Mesodermal cell (in vitro differentiated cells): ENCODE data around the gene NEURL1B.

ENCODE experiments used
- H3K27ac ChIP-seq: 2 replicates; pipeline ENCODE4 v1.7.0; 2013; ENCODE audit warnings: mild to moderate bottlenecking, low read depth, low read length, moderate library complexity; ENCODE audit not compliant: severe bottlenecking
- H3K36me3 ChIP-seq: 2 replicates; pipeline ENCODE4 v1.7.1; 2013; ENCODE audit warnings: mild to moderate bottlenecking, low read length, moderate library complexity; ENCODE audit not compliant: control insufficient read depth, insufficient read depth
- H3K4me1 ChIP-seq: one replicate; pipeline ENCODE4 v1.7.1; 2013; ENCODE audit warnings: mild to moderate bottlenecking, low read length; ENCODE audit not compliant: insufficient read depth, control insufficient read depth, poor library complexity, severe bottlenecking
- H3K4me3 ChIP-seq: 2 replicates; pipeline ENCODE4 v1.7.0; 2013; ENCODE audit warnings: low read length, control low read depth, mild to moderate bottlenecking; ENCODE audit not compliant: insufficient read depth, poor library complexity, severe bottlenecking; ENCODE audit errors: extremely low read depth
- H3K9me3 ChIP-seq: 2 replicates; pipeline ENCODE4 v1.7.1; 2013; ENCODE audit warnings: mild to moderate bottlenecking, low read length, moderate library complexity; ENCODE audit not compliant: control insufficient read depth
- WGBS, 2 experiments: methylation state at CpG; one replicate each; pipeline ENCODE4 v1.1.5; 2013; ENCODE audit warnings: missing lambda C conversion rate in 2 of 2; ENCODE audit not compliant: insufficient coverage in 2 of 2; 5-methylcytosine and 5-hydroxymethylcytosine counted together

The NEURL1B gene

DNA sequence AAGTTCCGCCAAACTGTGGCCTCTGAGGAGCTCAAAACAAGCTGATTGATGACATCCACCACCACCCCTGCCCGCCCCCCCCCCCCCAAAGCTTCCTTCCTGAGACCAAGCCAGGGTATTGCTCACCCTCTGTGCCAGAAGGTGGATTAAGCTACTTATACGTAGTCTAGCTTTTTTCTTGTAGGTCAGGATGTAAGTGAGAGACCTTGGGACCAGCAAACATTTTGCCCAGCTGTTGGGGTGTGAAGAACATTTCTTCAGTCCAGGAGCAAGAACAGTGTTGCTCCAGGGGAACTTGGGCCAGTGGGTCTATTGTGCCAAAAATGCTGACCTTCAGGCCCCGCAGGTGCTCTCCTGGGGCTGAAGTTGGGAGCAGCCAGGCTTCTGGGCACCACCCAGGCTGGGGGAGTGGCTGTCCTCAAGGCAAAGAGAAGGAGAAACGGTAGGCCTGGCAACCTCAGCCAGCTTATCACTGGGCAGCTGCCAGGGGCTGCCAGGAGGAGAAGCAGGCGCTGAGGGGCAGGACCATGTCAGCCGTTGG lies 18.0 kb downstream of the NEURL1B start:
- peak overlapping the region; percentile 97 for H3K27ac ChIP-seq
- peaks cover 4% of the 10 kb centered on the region for H3K36me3 ChIP-seq
- 76 to 87% methylated on average over 5 to 6 of the region's 7 CpGs for WGBS, 2 experiments
- H3K4me1 ChIP-seq = peaks cover 31% of the 10 kb centered on the region
- H3K9me3 ChIP-seq = no peaks in the 10 kb centered on the region
- H3K4me3 ChIP-seq = no peak overlapping the region

- peaks cover 33% of the 10 kb centered on the region for H3K4me1 ChIP-seq
- no peak overlapping the region for H3K4me3 ChIP-seq
Measured at GRCh38 chr5:172659570-172659908, 18.5 kb downstream of the NEURL1B start.

GRCh38 chr5:172659909-172660628 lies 19.0 kb downstream of the NEURL1B start:
- Histone ChIP-seq H3K27ac (peak overlapping the region; percentile 97), H3K4me3 (no peak overlapping the region)
- 31% methylated on average over 13 of the region's 18 CpGs for WGBS, 2 experiments

More at GRCh38 chr5:172659570-172659908, 18.5 kb downstream of the NEURL1B start:
- Histone ChIP-seq H3K27ac (peak overlapping the region; percentile 97), H3K36me3 (peaks cover 4% of the 10 kb centered on the region), H3K9me3 (no peaks in the 10 kb centered on the region)

DNA sequence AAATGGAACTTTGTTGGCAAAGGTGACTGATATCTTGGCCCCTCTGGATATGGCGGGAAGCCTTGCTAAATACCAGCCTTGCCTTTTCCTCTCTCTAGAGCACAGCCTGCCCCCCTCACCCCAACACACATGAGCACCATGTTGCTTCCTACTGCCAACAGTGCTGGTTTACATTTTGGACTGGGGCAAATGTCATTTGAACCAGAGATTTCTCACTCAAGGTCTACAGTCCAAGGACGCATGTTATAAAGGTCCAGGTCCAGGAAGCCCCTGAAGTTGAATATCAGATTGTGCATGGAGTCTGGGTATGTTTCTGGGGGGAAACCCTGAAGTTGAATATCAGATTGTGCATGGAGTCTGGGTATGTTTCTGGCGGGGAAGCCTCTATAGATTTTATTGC lies 19.9 kb downstream of the NEURL1B start:
- 100% methylated on average over 1 to 2 of the region's 3 CpGs for WGBS, 2 experiments
- Histone ChIP-seq H3K4me3 (no peak overlapping the region), H3K9me3 (no peaks in the 10 kb centered on the region), H3K36me3 (no peaks in the 10 kb centered on the region), H3K27ac (peak overlapping the region; percentile 97), H3K4me1 (peaks cover 33% of the 10 kb centered on the region)

More at GRCh38 chr5:172659909-172660628, 19.0 kb downstream of the NEURL1B start:
- peaks cover 4% of the 10 kb centered on the region for H3K36me3 ChIP-seq
- no peaks in the 10 kb centered on the region for H3K9me3 ChIP-seq
- peaks cover 33% of the 10 kb centered on the region for H3K4me1 ChIP-seq

- no peak overlapping the region for H3K4me3 ChIP-seq
- H3K4me1 ChIP-seq = peaks cover 33% of the 10 kb centered on the region
- 89 to 90% methylated on average over 8 to 9 of the region's 9 CpGs for WGBS, 2 experiments
Measured at GRCh38 chr5:172661526-172661925, 20.5 kb downstream of the NEURL1B start.

GRCh38 chr5:172662596-172662995 lies 21.5 kb downstream of the NEURL1B start:
- WGBS, 2 experiments = 74 to 91% methylated on average over 1 to 2 of the region's 2 CpGs
- Histone ChIP-seq H3K4me3 (no peak overlapping the region), H3K27ac (no peak overlapping the region), H3K9me3 (no peaks in the 10 kb centered on the region), H3K36me3 (no peaks in the 10 kb centered on the region), H3K4me1 (peaks cover 33% of the 10 kb centered on the region)

More at GRCh38 chr5:172661526-172661925, 20.5 kb downstream of the NEURL1B start:
- peak overlapping the region; percentile 17 for H3K27ac ChIP-seq
- H3K36me3 ChIP-seq = no peaks in the 10 kb centered on the region
- no peaks in the 10 kb centered on the region for H3K9me3 ChIP-seq

- no peak overlapping the region for H3K27ac ChIP-seq
Measured at GRCh38 chr5:172664018-172664417, 23.0 kb downstream of the NEURL1B start.

DNA sequence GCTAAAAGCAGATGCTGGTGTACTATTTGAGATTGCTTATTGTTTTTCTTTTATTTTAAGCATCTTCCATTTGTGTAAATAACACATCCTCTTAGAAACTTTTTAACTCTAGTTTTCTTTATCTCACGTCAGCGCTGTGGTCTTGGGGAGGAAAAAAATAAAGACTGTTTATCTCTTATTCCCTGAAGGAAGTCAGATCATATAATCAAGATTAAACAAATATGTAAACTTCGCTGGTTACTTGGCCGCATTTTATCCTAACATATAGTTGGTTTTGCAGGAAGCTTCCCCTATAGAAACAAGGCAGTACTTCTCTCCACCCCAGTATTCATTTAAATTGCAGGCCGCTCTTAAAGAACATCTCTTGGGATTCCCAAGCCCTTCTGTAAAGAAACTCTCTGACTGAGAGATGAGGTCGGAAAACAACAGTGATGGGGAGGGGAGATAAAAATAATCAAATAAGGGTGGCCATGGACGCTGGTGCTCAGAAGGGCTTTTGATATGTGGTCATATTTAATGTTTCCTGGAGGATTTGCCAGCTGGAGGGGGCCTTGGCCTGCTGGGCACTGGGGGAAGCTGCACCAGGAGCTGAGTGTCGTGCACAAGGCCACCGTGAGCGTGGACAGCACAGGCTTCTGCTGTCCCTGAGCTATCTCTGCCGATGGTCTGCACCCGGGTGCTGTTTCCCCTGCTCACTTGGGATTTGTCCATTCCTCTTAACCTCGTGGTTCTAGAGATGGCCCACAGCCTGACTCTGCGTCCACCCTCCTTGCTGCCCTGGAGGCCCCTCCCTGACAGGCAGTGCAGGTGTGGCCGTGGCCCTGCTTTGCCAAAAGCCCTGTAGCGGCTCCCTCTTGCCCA lies 23.8 kb downstream of the NEURL1B start:
- peaks cover 17% of the 10 kb centered on the region for H3K4me1 ChIP-seq
- H3K9me3 ChIP-seq = no peaks in the 10 kb centered on the region
- H3K27ac ChIP-seq = no peak overlapping the region
- no peaks in the 10 kb centered on the region for H3K36me3 ChIP-seq
- no peak overlapping the region for H3K4me3 ChIP-seq
- WGBS, 2 experiments = 81 to 82% methylated on average over 9 to 11 of the region's 16 CpGs

More at GRCh38 chr5:172664018-172664417, 23.0 kb downstream of the NEURL1B start:
- no peaks in the 10 kb centered on the region for H3K9me3 ChIP-seq
- H3K4me1 ChIP-seq = peaks cover 24% of the 10 kb centered on the region
- 68 to 69% methylated on average over 5 of the region's 5 CpGs for WGBS, 2 experiments
- no peaks in the 10 kb centered on the region for H3K36me3 ChIP-seq
- H3K4me3 ChIP-seq = no peak overlapping the region

DNA sequence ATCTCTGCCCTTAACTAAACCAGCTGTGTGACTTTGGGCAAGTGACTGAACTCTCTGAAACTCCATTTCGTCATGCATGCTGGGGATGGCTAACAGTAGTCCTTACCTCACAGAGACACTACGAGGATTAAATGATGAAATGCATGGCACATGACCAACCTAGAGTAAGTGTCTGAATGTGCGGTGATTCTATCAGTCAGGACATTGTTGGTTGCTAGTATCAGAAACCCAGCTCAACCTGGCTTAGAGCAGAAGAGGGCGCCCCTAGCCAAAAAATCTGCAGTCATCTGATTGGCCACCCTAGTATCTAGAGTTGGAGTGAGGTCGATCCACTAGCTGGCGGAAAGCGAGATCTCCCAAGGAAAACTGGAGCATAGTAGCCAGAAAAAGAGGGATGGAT lies 25.2 kb downstream of the NEURL1B start:
- Histone ChIP-seq H3K9me3 (no peaks in the 10 kb centered on the region), H3K4me1 (peaks cover 8% of the 10 kb centered on the region), H3K36me3 (peaks cover 6% of the 10 kb centered on the region), H3K4me3 (no peak overlapping the region), H3K27ac (no peak overlapping the region)
- 74 to 78% methylated on average over 3 to 6 of the region's 7 CpGs for WGBS, 2 experiments

DNA sequence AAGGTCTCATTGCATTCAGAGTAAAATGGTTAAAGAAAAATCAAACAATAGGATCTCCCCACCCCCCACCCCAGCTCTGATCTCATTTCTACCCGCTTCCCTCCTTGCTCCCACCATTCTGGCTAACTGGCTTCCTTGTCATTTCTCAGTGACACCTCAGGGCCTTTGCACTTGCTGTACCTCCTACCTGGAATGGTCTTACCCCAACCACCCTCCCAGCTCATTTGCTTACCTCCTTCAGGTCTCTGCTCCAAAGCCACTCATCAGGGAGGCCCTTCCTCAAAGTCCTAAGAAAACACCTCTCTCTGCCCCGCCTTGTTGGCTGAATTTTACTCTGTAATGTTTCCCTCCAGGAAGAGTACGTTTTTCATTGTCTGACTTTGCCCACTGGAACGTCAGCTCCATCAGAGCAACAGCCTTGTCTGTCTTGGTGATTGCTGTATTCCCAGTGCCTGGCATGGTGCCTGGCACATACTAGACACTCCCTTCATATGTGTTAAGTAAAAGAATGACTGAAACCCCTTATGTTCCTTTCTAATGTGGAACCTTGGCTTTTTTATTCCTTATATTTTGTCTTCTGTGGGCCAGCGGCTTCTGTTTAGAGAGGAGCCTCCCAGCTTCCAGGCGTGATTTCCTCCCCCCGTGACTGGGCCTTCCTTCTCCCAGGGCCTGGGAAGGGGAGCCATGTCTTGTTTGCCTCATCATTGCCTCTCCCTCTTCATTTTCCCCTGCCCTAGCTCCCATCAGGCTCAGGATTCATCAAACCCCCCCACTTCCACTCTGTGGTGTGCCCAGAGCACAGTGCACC lies 26.9 kb downstream of the NEURL1B start:
- WGBS, 2 experiments = 74 to 98% methylated on average over 2 to 6 of the region's 7 CpGs
- peaks cover 8% of the 10 kb centered on the region for H3K4me1 ChIP-seq
- no peaks in the 10 kb centered on the region for H3K9me3 ChIP-seq
- no peak overlapping the region for H3K4me3 ChIP-seq
- no peak overlapping the region for H3K27ac ChIP-seq
- peaks cover 10% of the 10 kb centered on the region for H3K36me3 ChIP-seq
